ENCODE measurements around the gene TSSC4.

- TF ChIP-seq CTCF (IDR thresholded peaks at IDR 0.05; ENCODE audit: insufficient read depth, low read depth, low read length): no peak
- no peak for TF ChIP-seq EZH2 (IDR thresholded peaks at IDR 0.05; ENCODE audit: insufficient read depth, low read length)
Observed at GRCh38 chr11:2368178-2368850, 32.2 kb upstream of the TSSC4 start.
